Measurements from ENCODE around the gene GPR158.

- TF ChIP-seq, protein P1, sequence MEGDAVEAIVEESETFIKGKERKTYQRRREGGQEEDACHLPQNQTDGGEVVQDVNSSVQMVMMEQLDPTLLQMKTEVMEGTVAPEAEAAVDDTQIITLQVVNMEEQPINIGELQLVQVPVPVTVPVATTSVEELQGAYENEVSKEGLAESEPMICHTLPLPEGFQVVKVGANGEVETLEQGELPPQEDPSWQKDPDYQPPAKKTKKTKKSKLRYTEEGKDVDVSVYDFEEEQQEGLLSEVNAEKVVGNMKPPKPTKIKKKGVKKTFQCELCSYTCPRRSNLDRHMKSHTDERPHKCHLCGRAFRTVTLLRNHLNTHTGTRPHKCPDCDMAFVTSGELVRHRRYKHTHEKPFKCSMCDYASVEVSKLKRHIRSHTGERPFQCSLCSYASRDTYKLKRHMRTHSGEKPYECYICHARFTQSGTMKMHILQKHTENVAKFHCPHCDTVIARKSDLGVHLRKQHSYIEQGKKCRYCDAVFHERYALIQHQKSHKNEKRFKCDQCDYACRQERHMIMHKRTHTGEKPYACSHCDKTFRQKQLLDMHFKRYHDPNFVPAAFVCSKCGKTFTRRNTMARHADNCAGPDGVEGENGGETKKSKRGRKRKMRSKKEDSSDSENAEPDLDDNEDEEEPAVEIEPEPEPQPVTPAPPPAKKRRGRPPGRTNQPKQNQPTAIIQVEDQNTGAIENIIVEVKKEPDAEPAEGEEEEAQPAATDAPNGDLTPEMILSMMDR (conservative IDR thresholded peaks at IDR 0.05): no peak
- no peak for TF ChIP-seq EZH2 (IDR thresholded peaks at IDR 0.05; ENCODE audit: low read depth)
These were observed 312.5 kb downstream of the GPR158 start for GRCh38 chr10:25487266-25487665.
